SK-N-SH (cell line): ENCODE results near the gene NIPAL3. TPM values are rescaled to one million over a fixed set of nuclear protein-coding genes. Genes with fewer than 3 reads are reported as not detected.

Experiments
- CTCF ChIA-PET: fragments of 300-600, 350-600 bp; formaldehyde crosslinking; extraction: SDS; loops from one replicate; lab custom pipeline; 2021; lab: Yijun Ruan, JAX
- POLR2A ChIA-PET: fragments of 350-600 bp; sonication (Branson Sonifier 250); formaldehyde crosslinking; extraction: SDS; loops from one replicate; lab custom pipeline; 2020; ENCODE audit warnings: antibody characterized with exemption, inconsistent platforms; lab: Yijun Ruan, JAX
- DNase-seq: peaks from one replicate; pipeline ENCODE4 v3.0.0; 2012
- H2AFZ ChIP-seq: fragments of 200-600 bp; sonication (generic); 2 replicates; pipeline ENCODE4 v1.8.1; 2016; ENCODE audit warnings: antibody characterized with exemption, mild to moderate bottlenecking, low read depth
- H3F3A ChIP-seq: fragments of 200-600 bp; sonication (generic); replicated peaks from 2 replicates; pipeline ENCODE3; 2016; ENCODE audit warnings: antibody characterized with exemption, mild to moderate bottlenecking; ENCODE audit not compliant: insufficient read depth
- H3K27ac ChIP-seq, 2 experiments: fragments of 200-500 bp in 1 of 2; fragments of 200-600 bp in 1 of 2; sonication (Bioruptor generic) in 1 of 2; sonication (generic), shearing (Covaris generic) in 1 of 2; 2 replicates each; pipeline versions ENCODE4 v1.5.1 to v1.6.1; 2014 to 2016; ENCODE audit warnings: low read depth in 2 of 2, inconsistent platforms in 1 of 2, low read length in 1 of 2, mild to moderate bottlenecking in 1 of 2, mixed read lengths in 1 of 2
- H3K27me3 ChIP-seq: fragments of 200-600 bp; sonication (generic), shearing (Covaris generic); 2 replicates; pipeline ENCODE4 v1.6.1; 2016; ENCODE audit warnings: mixed run types; ENCODE audit not compliant: insufficient read depth
- H3K36me3 ChIP-seq, 2 experiments: fragments of 200-500 bp in 1 of 2; fragments of 200-600 bp in 1 of 2; sonication (Bioruptor generic) in 1 of 2; sonication (generic) in 1 of 2; replicated peaks in 1 of 2; 2 replicates each; pipeline versions ENCODE3 to v1.5.1; 2014 to 2016; ENCODE audit warnings: low read length in 1 of 2, mild to moderate bottlenecking in 1 of 2; ENCODE audit not compliant: insufficient read depth in 2 of 2, control insufficient read depth in 1 of 2
- H3K4me1 ChIP-seq, 2 experiments: fragments of 200-500 bp in 1 of 2; fragments of 200-600 bp in 1 of 2; sonication (Bioruptor generic) in 1 of 2; sonication (generic), shearing (Covaris generic) in 1 of 2; 2 replicates each; pipeline versions ENCODE4 v1.5.1 to v1.6.1; 2014 to 2016; ENCODE audit warnings: low read depth in 1 of 2, low read length in 1 of 2, mixed run types in 1 of 2; ENCODE audit not compliant: insufficient read depth in 2 of 2, control insufficient read depth in 1 of 2
- H3K4me2 ChIP-seq: fragments of 200-600 bp; sonication (generic), shearing (Covaris generic); 2 replicates; pipeline ENCODE4 v1.6.1; 2017; ENCODE audit warnings: mixed run types
- H3K4me3 ChIP-seq, 2 experiments: fragments of 200-500 bp in 1 of 2; fragments of 200-600 bp in 1 of 2; sonication (Bioruptor generic) in 1 of 2; sonication (generic), shearing (Covaris generic) in 1 of 2; 2 replicates each; pipeline versions ENCODE4 v1.5.1 to v1.8.1; 2014 to 2016; ENCODE audit warnings: low read depth in 2 of 2, inconsistent platforms in 1 of 2, low read length in 1 of 2, mild to moderate bottlenecking in 1 of 2, mixed read lengths in 1 of 2, moderate library complexity in 1 of 2
- H3K79me2 ChIP-seq: fragments of 200-600 bp; sonication (generic); 2 replicates; pipeline ENCODE4 v1.8.1; 2017; ENCODE audit warnings: mild to moderate bottlenecking; ENCODE audit not compliant: insufficient read depth
- H3K9ac ChIP-seq: fragments of 200-600 bp; sonication (generic); 2 replicates; pipeline ENCODE4 v1.6.1; 2017; ENCODE audit warnings: mixed run types
- H3K9me2 ChIP-seq: fragments of 200-600 bp; sonication (generic); 2 replicates; pipeline ENCODE4 v1.6.1; 2017; ENCODE audit warnings: mixed run types
- H3K9me3 ChIP-seq: fragments of 200-600 bp; sonication (generic); 2 replicates; pipeline ENCODE4 v1.6.1; 2017; ENCODE audit warnings: mixed run types, mild to moderate bottlenecking, moderate library complexity
- H4K20me1 ChIP-seq: fragments of 200-600 bp; sonication (generic); 2 replicates; pipeline ENCODE4 v1.6.1; 2017; ENCODE audit warnings: mild to moderate bottlenecking, mixed run types; ENCODE audit not compliant: insufficient read depth
- CHD2 ChIP-seq: fragments of 150-350 bp; IDR thresholded peaks from 2 replicates; pipeline ENCODE4 v1.6.1; 2018; ENCODE audit warnings: low read length; ENCODE audit not compliant: partially characterized antibody
- FOXJ3 ChIP-seq: sonication (generic); formaldehyde crosslinking; IDR thresholded peaks from 2 replicates; pipeline ENCODE4 v1.5.1; 2020; ENCODE audit warnings: mild to moderate bottlenecking, missing genetic modification reagents
- FOXM1 ChIP-seq: IDR thresholded peaks from 2 replicates; pipeline ENCODE4 v1.4.0; 2012; ENCODE audit warnings: low read depth, mild to moderate bottlenecking
- JUND ChIP-seq: IDR thresholded peaks from 2 replicates; pipeline ENCODE4 v1.4.0; 2012
- NFIC ChIP-seq: IDR thresholded peaks from 2 replicates; pipeline ENCODE4 v1.4.0; 2012; ENCODE audit warnings: borderline replicate concordance
- NRF1 ChIP-seq: IDR thresholded peaks from 2 replicates; pipeline ENCODE4 v1.6.1; 2012; ENCODE audit warnings: low read depth, mild to moderate bottlenecking, low read length
- POLR2AphosphoS5 ChIP-seq: IDR thresholded peaks from 2 replicates; pipeline ENCODE4 v1.6.1; 2012; ENCODE audit warnings: low read depth, low read length
- RCOR1 ChIP-seq: fragments of 150-350 bp; IDR thresholded peaks from 2 replicates; pipeline ENCODE4 v1.6.1; 2017; ENCODE audit warnings: antibody characterized with exemption, low read length
- TAF1 ChIP-seq: IDR thresholded peaks from 2 replicates; pipeline ENCODE4 v1.6.1; 2012; ENCODE audit warnings: low read depth, mild to moderate bottlenecking, low read length, moderate library complexity, borderline replicate concordance
- ZBTB33 ChIP-seq: IDR thresholded peaks from 2 replicates; pipeline ENCODE4 v1.4.0; 2012; ENCODE audit warnings: low read depth, borderline replicate concordance
- WGBS: methylation state at CpG from one replicate; pipeline ENCODE4 v1.1.6; 2017; ENCODE audit warnings: low lambda C conversion rate; 5-methylcytosine and 5-hydroxymethylcytosine counted together
- polyA plus RNA-seq, 3 experiments: library from polyadenylated mRNA; depleted of rRNA; stranded (reverse); fragments of >200 nt; gene quantifications; 2 replicates each; pipeline ENCODE4 v1.2.3, GENCODE V29; 2012

The NIPAL3 gene
- polyA plus RNA-seq, 1 of the 3 experiments (the other 2 are of a cell fraction), result 20.3 TPM

DNA sequence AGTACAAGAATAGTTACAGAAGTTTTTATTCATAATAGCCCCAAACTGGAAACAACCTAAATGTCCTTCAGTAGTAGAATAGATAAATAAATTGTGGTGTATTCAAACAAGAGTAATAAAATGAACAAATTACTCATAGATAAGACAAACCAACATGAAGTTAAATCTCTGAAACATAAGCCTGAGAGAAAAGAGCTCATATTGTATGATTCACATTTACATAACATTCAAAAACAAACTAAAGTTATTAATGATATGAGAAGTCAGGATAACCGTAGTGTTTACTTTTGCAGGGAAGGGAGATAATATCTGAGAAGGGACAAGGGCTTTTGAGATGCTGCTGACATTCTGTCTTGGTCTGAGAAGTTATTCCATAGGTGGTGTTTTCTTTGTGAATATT lies 15.5 kb upstream of the NIPAL3 start (continued):
- TF ChIP-seq FOXM1, result no peak
- TF ChIP-seq, all 33 proteins: peak for 0

DNA sequence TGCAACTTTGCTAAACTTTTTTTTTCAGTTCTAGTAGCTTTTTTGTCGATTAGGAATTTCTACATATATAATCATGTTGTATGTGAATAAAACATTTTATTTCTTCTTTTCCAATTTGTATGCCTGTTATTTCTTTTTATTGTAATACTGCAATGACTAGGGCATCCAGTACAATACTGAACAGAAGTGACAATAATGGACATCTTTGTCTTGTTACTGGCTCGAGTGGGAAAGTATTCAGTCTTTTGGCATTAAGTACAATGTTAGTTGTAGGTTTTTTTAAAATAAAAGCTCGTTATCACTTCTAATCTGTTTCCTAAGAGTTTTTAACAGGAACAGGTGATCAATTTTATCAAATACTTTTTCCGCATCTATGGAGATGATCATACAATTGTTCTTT lies 11.8 kb upstream of the NIPAL3 start:
- Histone ChIP-seq H3K4me3 (no peak overlapping the region), H3F3A (peaks cover 12% of the 10 kb centered on the region), H3K4me2 (no peak overlapping the region), H3K4me1 (no peaks in the 10 kb centered on the region), H2AFZ (no peak overlapping the region), H3K9ac (no peak overlapping the region), H4K20me1 (no peaks in the 10 kb centered on the region), H3K36me3 (peaks cover 10 to 15% of the 10 kb centered on the region in 2 experiments), H3K9me3 (peaks cover 9% of the 10 kb centered on the region; the same call in 1 of the 2 replicates), H3K27ac (no peak overlapping the region), H3K79me2 (peaks cover 14% of the 10 kb centered on the region), H3K27me3 (no peaks in the 10 kb centered on the region), H3K9me2 (no peaks in the 10 kb centered on the region)
- TF ChIP-seq TAF1 (no peak), ZBTB33 (no peak), NRF1 (no peak)
- CTCF ChIA-PET, result interaction anchor here (0.7 to 7.0 kb wide), 10 partner anchors 11 to 835 kb away, joined by 3 to 69 read pairs (median 4); partner anchors contain the start of gene NIPAL3
- no peak for DNase-seq
- POLR2A ChIA-PET, result no interaction called here
- 90% methylated on average over 4 of the region's 4 CpGs for WGBS

DNA sequence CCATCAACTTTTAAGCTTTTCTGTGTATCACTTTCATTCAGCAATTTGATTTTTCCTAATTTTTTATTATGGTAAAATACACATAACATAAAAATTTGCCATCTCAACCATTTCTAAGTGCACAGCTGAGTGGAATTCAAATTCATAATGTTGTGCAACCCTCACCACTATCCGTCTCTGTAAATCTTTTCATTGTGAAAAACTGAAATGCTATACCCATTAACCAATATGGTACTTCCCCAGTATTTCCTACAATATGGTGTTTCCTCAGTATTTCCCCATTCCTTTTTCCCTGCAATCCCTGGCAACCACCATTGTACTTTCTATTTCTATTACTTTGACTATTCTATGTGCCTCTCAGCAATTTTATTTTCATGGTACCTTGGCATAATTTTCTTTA lies 8.8 kb upstream of the NIPAL3 start:
- CTCF ChIA-PET, result interaction anchor here (1.7 kb wide), 1 partner anchor 207 kb away, joined by 8 read pairs; no protein-coding TSS in a partner anchor
- peaks cover 25% of the 10 kb centered on the region for H3K79me2 ChIP-seq
- no peak overlapping the region for H3K27ac ChIP-seq
- no peaks in the 10 kb centered on the region for H3K27me3 ChIP-seq
- H3K9ac ChIP-seq, result no peak overlapping the region
- POLR2A ChIA-PET, result no interaction called here
- no peak for DNase-seq
- no peak overlapping the region for H3K4me3 ChIP-seq
- no peak overlapping the region for H2AFZ ChIP-seq
- H3K4me1 ChIP-seq, result peaks cover 0 to 7% of the 10 kb centered on the region in 2 experiments; a peak in 1 of 4 replicates
- H3K36me3 ChIP-seq, result peaks cover 0 to 6% of the 10 kb centered on the region in 2 experiments
- no peaks in the 10 kb centered on the region for H4K20me1 ChIP-seq
- no peak overlapping the region for H3K4me2 ChIP-seq
- H3K9me2 ChIP-seq, result no peaks in the 10 kb centered on the region
- 97% methylated on average over 1 of the region's 1 CpG for WGBS
- peaks cover 15% of the 10 kb centered on the region for H3F3A ChIP-seq
- no peak for TF ChIP-seq RCOR1
- TF ChIP-seq FOXJ3 (CRISPR knock-in tag), result no peak
- TF ChIP-seq CHD2, result no peak
- no peak for TF ChIP-seq NFIC
- no peak for TF ChIP-seq POLR2AphosphoS5
- TF ChIP-seq JUND, result no peak
- H3K9me3 ChIP-seq, result peaks cover 9% of the 10 kb centered on the region; the same call in 1 of the 2 replicates
